ENCODE measurements around the gene HS2ST1.

The HS2ST1 gene

GRCh38 chr1:86926883-86927282 lies 12.4 kb downstream of the HS2ST1 start:
- no peak for DNase-seq (ENCODE audit: low spot score)
- no peak for TF ChIP-seq CTCF (IDR thresholded peaks at IDR 0.05; ENCODE audit: extremely low read depth, missing control alignments)

- TF ChIP-seq CTCF (IDR thresholded peaks at IDR 0.05; ENCODE audit: extremely low read depth, missing control alignments): no peak
- DNase-seq (ENCODE audit: low spot score): no peak
These were observed 14.4 kb downstream of the HS2ST1 start for GRCh38 chr1:86928819-86929218.

GRCh38 chr1:86933051-86933450 lies 18.6 kb downstream of the HS2ST1 start:
- TF ChIP-seq CTCF (IDR thresholded peaks at IDR 0.05; ENCODE audit: extremely low read depth, missing control alignments): no peak
- no peak for DNase-seq (ENCODE audit: low spot score)

- no peak for TF ChIP-seq CTCF (IDR thresholded peaks at IDR 0.05; ENCODE audit: extremely low read depth, missing control alignments)
- DNase-seq (ENCODE audit: low spot score): no peak
These were observed 19.3 kb downstream of the HS2ST1 start for GRCh38 chr1:86933562-86934377.

- DNase-seq (ENCODE audit: low spot score): no peak
- no peak for TF ChIP-seq CTCF (IDR thresholded peaks at IDR 0.05; ENCODE audit: extremely low read depth, missing control alignments)
These were observed 24.0 kb downstream of the HS2ST1 start for GRCh38 chr1:86938450-86938849.

GRCh38 chr1:86938855-86939254 lies 24.4 kb downstream of the HS2ST1 start:
- TF ChIP-seq CTCF (IDR thresholded peaks at IDR 0.05; ENCODE audit: extremely low read depth, missing control alignments): no peak
- DNase-seq (ENCODE audit: low spot score): no peak

GRCh38 chr1:86939406-86939805 lies 25.0 kb downstream of the HS2ST1 start:
- no peak for DNase-seq (ENCODE audit: low spot score)
- no peak for TF ChIP-seq CTCF (IDR thresholded peaks at IDR 0.05; ENCODE audit: extremely low read depth, missing control alignments)
